Esophagus muscularis mucosa (tissue), 4 donors: ENCODE data around the gene CFAP300. TPM values are rescaled to one million over a fixed set of nuclear protein-coding genes. Genes with fewer than 3 reads are reported as not detected.
A peak's percentile ranks its signal among the peaks of the same experiment; 100 is the strongest.

ENCODE experiments used
- DNase-seq: peaks from one replicate; pipeline ENCODE4 v3.0.0-alpha.2; 2017; ENCODE audit errors: extremely low spot score
- H3K27ac ChIP-seq, 4 donors: fragments of 200-600 bp; sonication (generic); replicated peaks in 1 of 4; 1 replicate in 3 of 4; 2 replicates in 1 of 4; pipeline ENCODE4 v1.5.1; 2016 to 2019; ENCODE audit warnings: mild to moderate bottlenecking in 1 of 4
- H3K27me3 ChIP-seq, 4 donors: fragments of 200-600 bp; sonication (generic); one replicate each; pipeline versions ENCODE4 v1.5.1 to v1.6.0; 2016 to 2019
- H3K36me3 ChIP-seq, 4 donors: fragments of 200-600 bp; sonication (generic); one replicate each; pipeline ENCODE4 v1.5.1; 2016 to 2019
- H3K4me1 ChIP-seq, 4 donors: fragments of 200-600 bp; sonication (generic); one replicate each; pipeline ENCODE4 v1.5.1; 2016 to 2019
- H3K4me3 ChIP-seq, 4 donors: fragments of 200-600 bp; sonication (generic); 1 replicate in 2 of 4; 2 replicates in 2 of 4; pipeline ENCODE4 v1.5.1; 2016 to 2019; ENCODE audit warnings: mild to moderate bottlenecking in 4 of 4, moderate library complexity in 1 of 4
- H3K9me3 ChIP-seq, 4 donors: fragments of 200-600 bp; sonication (generic); 1 replicate in 3 of 4; 2 replicates in 1 of 4; pipeline ENCODE4 v1.5.1; 2016 to 2019
- EP300 ChIP-seq: sonication (generic); formaldehyde crosslinking; IDR thresholded peaks from one replicate; pipeline ENCODE4 v1.6.1; 2017; ENCODE audit warnings: antibody characterized with exemption
- POLR2A ChIP-seq: fragments of 450-650 bp; IDR thresholded peaks from one replicate; pipeline ENCODE4 v1.6.1; 2017; ENCODE audit warnings: antibody characterized with exemption, moderate library complexity, mild to moderate bottlenecking, low read depth
- POLR2AphosphoS5 ChIP-seq, 2 donors: sonication (generic); formaldehyde crosslinking; IDR thresholded peaks; one replicate each; pipeline ENCODE4 v1.6.1; 2017; ENCODE audit warnings: antibody characterized with exemption in 2 of 2
- WGBS: methylation state at CpG from one replicate; pipeline ENCODE4 v1.1.5; 2018; 5-methylcytosine and 5-hydroxymethylcytosine counted together
- intact Hi-C: fragments of 100-400 bp; cut with DNase I; formaldehyde crosslinking; loops from one replicate; pipeline ENCODE4 v1.15.1; 2023
- total RNA-seq, 4 donors: library from RNA; depleted of rRNA; stranded (reverse); fragments of >200 nt; gene quantifications; one replicate each; pipeline versions ENCODE4 v1.1.0 to v1.2.1, GENCODE V29; 2016
- TF ChIP-seq, protein P1 (sequence below), 3 experiments: fragments of 200-600 bp in 2 of 3; fragments of 450-650 bp in 1 of 3; sonication (generic) in 2 of 3; IDR thresholded peaks; one replicate each; pipeline ENCODE4 v1.5.1; 2017 to 2019; ENCODE audit warnings: antibody characterized with exemption in 3 of 3, mild to moderate bottlenecking in 2 of 3, moderate library complexity in 1 of 3

CFAP300 gene
- total RNA-seq, 4 donors from 2014 or later, result 0.83 to 2.2 (median 1.6) TPM

DNA sequence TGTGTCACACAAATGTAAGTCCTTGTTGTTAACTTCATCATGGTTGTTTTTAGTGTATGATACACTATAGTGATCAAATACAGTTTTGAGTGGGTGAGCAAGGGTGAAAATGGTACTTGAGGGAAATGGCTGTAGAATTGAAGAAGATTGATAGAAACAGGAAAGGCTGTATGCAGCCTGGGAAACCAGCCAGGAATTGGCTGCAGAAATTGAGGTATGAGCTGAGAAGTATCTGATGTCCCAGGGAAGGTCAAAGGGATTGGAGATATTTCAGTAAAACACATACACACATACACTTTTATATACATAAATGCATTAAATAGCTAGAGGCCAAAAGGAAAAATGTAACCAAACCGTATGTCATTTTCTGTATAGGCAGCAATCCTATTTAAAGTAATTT, 49.9 kb downstream of the CFAP300 start:
- no peaks in the 10 kb centered on the region for H3K4me1 ChIP-seq
- no peaks in the 10 kb centered on the region for H3K27me3 ChIP-seq
- WGBS, result 81% methylated on average over 1 of the region's 1 CpG
- H3K27ac ChIP-seq, result no peak overlapping the region
- DNase-seq, result no peak
- H3K36me3 ChIP-seq, result no peaks in the 10 kb centered on the region
- no peaks in the 10 kb centered on the region for H3K9me3 ChIP-seq
- intact Hi-C loops, result no loop called here
- no peak overlapping the region for H3K4me3 ChIP-seq
- TF ChIP-seq POLR2AphosphoS5 (IDR thresholded peaks at IDR 0.05) (no peak), EP300 (no peak), POLR2A (no peak)
- TF ChIP-seq, protein P1, sequence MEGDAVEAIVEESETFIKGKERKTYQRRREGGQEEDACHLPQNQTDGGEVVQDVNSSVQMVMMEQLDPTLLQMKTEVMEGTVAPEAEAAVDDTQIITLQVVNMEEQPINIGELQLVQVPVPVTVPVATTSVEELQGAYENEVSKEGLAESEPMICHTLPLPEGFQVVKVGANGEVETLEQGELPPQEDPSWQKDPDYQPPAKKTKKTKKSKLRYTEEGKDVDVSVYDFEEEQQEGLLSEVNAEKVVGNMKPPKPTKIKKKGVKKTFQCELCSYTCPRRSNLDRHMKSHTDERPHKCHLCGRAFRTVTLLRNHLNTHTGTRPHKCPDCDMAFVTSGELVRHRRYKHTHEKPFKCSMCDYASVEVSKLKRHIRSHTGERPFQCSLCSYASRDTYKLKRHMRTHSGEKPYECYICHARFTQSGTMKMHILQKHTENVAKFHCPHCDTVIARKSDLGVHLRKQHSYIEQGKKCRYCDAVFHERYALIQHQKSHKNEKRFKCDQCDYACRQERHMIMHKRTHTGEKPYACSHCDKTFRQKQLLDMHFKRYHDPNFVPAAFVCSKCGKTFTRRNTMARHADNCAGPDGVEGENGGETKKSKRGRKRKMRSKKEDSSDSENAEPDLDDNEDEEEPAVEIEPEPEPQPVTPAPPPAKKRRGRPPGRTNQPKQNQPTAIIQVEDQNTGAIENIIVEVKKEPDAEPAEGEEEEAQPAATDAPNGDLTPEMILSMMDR (IDR thresholded peaks at IDR 0.05), result no peak

DNA sequence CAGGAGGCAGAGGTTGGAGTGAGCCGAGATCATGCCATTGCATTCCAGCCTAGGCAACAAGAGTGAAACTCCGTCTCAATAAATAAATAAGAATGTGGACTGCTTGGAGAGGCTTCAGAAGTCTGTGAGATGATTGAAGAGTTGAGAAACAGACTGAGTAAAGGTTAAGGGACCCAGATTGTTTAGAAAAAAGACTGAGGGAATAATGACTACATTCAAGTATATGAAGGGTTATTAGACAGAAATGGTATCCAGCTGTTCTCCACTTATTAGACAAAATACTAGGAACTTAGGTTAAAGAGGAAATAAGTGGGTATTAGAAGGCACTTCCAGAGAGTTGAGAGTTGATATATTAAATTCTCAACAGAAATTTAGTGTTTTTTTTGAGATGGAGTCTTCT, 52.5 kb downstream of the CFAP300 start:
- Histone ChIP-seq H3K36me3 (no peaks in the 10 kb centered on the region), H3K4me3 (no peak overlapping the region), H3K27ac (no peak overlapping the region), H3K27me3 (no peaks in the 10 kb centered on the region), H3K4me1 (no peaks in the 10 kb centered on the region), H3K9me3 (no peaks in the 10 kb centered on the region)
- WGBS, result 91% methylated on average over 2 of the region's 2 CpGs
- no peak for TF ChIP-seq POLR2A
- TF ChIP-seq POLR2AphosphoS5 (IDR thresholded peaks at IDR 0.05), result no peak
- no peak for TF ChIP-seq EP300
- TF ChIP-seq, protein P1 (IDR thresholded peaks at IDR 0.05), result no peak
- intact Hi-C loops, result no loop called here
- DNase-seq, result no peak

DNA sequence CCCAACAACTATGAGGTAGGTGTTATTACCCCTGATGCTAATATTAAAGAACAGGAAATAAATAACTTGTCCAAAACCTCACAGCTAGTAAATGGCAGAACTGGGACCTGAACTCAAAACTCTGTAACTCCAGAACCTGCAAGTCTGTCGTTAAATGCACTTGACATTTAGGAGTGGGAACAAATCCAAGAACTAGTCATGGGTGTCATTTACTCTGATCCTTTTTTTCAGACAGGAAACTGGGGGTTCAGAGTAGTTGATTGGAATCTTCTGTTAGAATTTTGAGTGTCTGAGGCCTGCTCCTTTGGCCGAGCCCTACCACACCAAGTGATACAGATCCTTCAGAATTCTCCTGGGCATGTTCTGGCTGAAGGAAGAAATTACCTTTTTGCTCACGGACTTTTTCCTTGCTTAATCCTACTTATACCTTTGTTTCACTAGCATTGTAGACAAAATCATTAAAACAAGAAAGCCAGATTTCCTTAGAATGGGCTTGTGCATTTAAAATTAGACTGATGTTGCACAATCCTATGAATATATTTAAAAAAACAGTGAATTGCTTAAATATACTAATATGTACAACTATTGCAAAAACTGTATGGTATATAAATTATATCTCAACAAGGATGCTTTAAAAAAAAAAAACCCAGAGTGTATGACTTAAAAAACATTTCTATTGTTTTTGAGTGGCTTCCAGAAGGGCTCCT, 61.6 kb downstream of the CFAP300 start:
- DNase-seq, result no peak
- Histone ChIP-seq H3K4me3 (peak overlapping the region in 2 of 4 donors; percentile 65 to 94), H3K4me1 (peaks cover 18 to 30% (median 27%) of the 10 kb centered on the region in 4 donors), H3K36me3 (no peaks in the 10 kb centered on the region), H3K27ac (peak overlapping the region; percentile 94 to 99 (median 98)), H3K9me3 (no peaks in the 10 kb centered on the region), H3K27me3 (no peaks in the 10 kb centered on the region)
- intact Hi-C loops, result loop anchor here (5.0 kb wide), 1 partner anchor 62 kb away; the partner anchor contains the start of gene CFAP300
- TF ChIP-seq EP300 (no peak), POLR2AphosphoS5 (IDR thresholded peaks at IDR 0.05) (no peak), POLR2A (no peak)
- TF ChIP-seq, protein P1 (IDR thresholded peaks at IDR 0.05), result no peak
- 71% methylated on average over 3 of the region's 3 CpGs for WGBS

DNA sequence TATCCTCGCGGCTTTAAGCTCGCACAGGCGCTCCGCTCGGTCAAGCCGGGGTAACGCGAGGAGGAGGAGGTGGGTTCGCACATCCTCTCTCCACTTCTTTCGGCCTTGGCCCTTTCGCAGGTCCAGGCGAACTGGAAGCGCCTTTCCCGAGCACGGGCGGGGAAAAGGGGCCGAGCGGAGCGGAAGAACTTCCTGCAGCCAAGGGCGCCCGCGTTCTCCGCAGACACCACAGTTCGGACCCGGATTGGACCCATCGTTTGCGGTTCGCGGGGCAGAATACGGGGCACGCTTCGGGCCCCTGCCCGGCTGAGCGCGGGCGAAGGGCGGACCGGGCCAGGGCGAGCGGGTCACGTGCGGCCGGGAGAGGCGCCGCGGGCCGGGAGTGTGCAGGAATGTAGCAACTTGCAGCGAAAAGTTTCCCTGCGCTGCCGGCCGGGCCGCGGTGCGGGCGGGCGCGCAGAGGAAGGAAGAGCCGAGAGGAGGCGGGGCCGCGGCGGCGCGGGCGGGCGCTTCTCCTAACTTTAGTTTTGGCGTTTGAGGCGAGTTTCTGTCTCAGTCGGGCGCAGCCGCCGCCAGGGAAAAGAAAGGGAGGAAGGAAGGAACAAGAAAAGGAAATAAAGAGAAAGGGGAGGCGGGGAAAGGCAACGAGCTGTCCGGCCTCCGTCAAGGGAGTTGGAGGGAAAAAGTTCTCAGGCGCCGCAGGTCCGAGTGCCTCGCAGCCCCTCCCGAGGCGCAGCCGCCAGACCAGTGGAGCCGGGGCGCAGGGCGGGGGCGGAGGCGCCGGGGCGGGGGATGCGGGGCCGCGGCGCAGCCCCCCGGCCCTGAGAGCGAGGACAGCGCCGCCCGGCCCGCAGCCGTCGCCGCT, 62.9 kb downstream of the CFAP300 start, which contains the start of gene YAP1:
Gene YAP1, plus strand, starts transcription at position 552 of the 865 bp plus-strand sequence. CDS start 402 bp downstream, outside the sequence.
- 1% methylated on average over 82 of the region's 104 CpGs for WGBS
- intact Hi-C loops, result loop anchor here (5.0 to 10.0 kb wide), 4 partner anchors 63 to 157 kb away; partner anchors contain the start of gene CFAP300

More for the DNA sequence above, 62.9 kb downstream of the CFAP300 start, which contains the start of gene YAP1:
- Histone ChIP-seq H3K9me3 (no peaks in the 10 kb centered on the region), H3K4me3 (peak within 1 kb of the TSS; percentile 65 to 95 (median 94)), H3K27me3 (no peaks in the 10 kb centered on the region), H3K4me1 (peaks cover 27 to 39% (median 38%) of the 10 kb centered on the region in 4 donors), H3K36me3 (no peaks in the 10 kb centered on the region), H3K27ac (peak within 1 kb of the TSS; percentile 94 to 99 (median 98))
- TF ChIP-seq POLR2AphosphoS5 (IDR thresholded peaks at IDR 0.05) (peak; percentile 74), POLR2A (no peak), EP300 (no peak)
- TF ChIP-seq, protein P1 (IDR thresholded peaks at IDR 0.05), result peak in 1 of 3 experiments; percentile 26
- peak; percentile 95 for DNase-seq
